Medulla oblongata (tissue), 1 donor: ENCODE results near the gene BEGAIN.

Experiments used
- DNase-seq: peaks from one replicate; pipeline ENCODE4 v3.0.0-alpha.2; 2015; ENCODE audit errors: extremely low spot score

The BEGAIN gene

GRCh38 chr14:100581228-100582145, 5.7 kb downstream of the BEGAIN start:
- no peak for DNase-seq

- no peak for DNase-seq
Observed at GRCh38 chr14:100580316-100581227, 6.6 kb downstream of the BEGAIN start.

GRCh38 chr14:100578552-100578951, 8.7 kb downstream of the BEGAIN start:
- DNase-seq = no peak

GRCh38 chr14:100577986-100578431, 9.2 kb downstream of the BEGAIN start:
- DNase-seq = no peak

GRCh38 chr14:100577321-100577985, 9.8 kb downstream of the BEGAIN start:
- no peak for DNase-seq

GRCh38 chr14:100576091-100577085, 10.8 kb downstream of the BEGAIN start:
- DNase-seq = no peak

- no peak for DNase-seq
Observed at GRCh38 chr14:100575266-100575995, 11.8 kb downstream of the BEGAIN start.

GRCh38 chr14:100574642-100575031, 12.6 kb downstream of the BEGAIN start:
- DNase-seq = no peak

GRCh38 chr14:100573757-100574641, 13.2 kb downstream of the BEGAIN start:
- DNase-seq = no peak

GRCh38 chr14:100573002-100573756, 14.0 kb downstream of the BEGAIN start:
- DNase-seq = no peak

GRCh38 chr14:100572543-100572942, 14.7 kb downstream of the BEGAIN start:
- DNase-seq = no peak

GRCh38 chr14:100571837-100572236, 15.4 kb downstream of the BEGAIN start:
- no peak for DNase-seq

- no peak for DNase-seq
Observed at GRCh38 chr14:100570726-100571454, 16.3 kb downstream of the BEGAIN start.

- DNase-seq = no peak
Observed at GRCh38 chr14:100569734-100570286, 17.4 kb downstream of the BEGAIN start.

GRCh38 chr14:100568998-100569733, 18.1 kb downstream of the BEGAIN start:
- no peak for DNase-seq
